HG03039 (cell line): Measurements from ENCODE around the gene KIF18A.
"Not testable (repeated sequence)": the region's sequence is repeated elsewhere in the genome, so short reads cannot be mapped to it uniquely, and the experiment has no call there.

ENCODE experiments used
- ATAC-seq: cut with Tn5 transposase; IDR thresholded peaks from one replicate; pipeline ENCODE4 v1.9.1; 2021; ENCODE audit warnings: mild to moderate bottlenecking, moderate library complexity; ENCODE audit not compliant: unreplicated experiment

The KIF18A gene

GRCh38 chr11:28107191-28107749, 686 bp downstream of the KIF18A start:
- no peak for ATAC-seq

GRCh38 chr11:28106353-28107043, 1.5 kb downstream of the KIF18A start:
- no peak for ATAC-seq

- no peak for ATAC-seq
These were observed 2.1 kb downstream of the KIF18A start for GRCh38 chr11:28105869-28106268.

- ATAC-seq: no peak
These were observed 3.0 kb downstream of the KIF18A start for GRCh38 chr11:28104984-28105383.

- no peak for ATAC-seq
These were observed 3.5 kb downstream of the KIF18A start for GRCh38 chr11:28104425-28104824.

- ATAC-seq: not testable (repeated sequence)
These were observed 5.7 kb downstream of the KIF18A start for GRCh38 chr11:28102300-28102699.

- no peak for ATAC-seq
These were observed 7.3 kb downstream of the KIF18A start for GRCh38 chr11:28100665-28101064.

- ATAC-seq: no peak
These were observed 8.2 kb downstream of the KIF18A start for GRCh38 chr11:28099715-28100114.

- no peak for ATAC-seq
These were observed 9.7 kb downstream of the KIF18A start for GRCh38 chr11:28098257-28098656.

- ATAC-seq: no peak
These were observed 15.2 kb downstream of the KIF18A start for GRCh38 chr11:28092786-28093185.

- ATAC-seq: no peak
These were observed 17.8 kb downstream of the KIF18A start for GRCh38 chr11:28090052-28090749.

GRCh38 chr11:28089378-28089777, 18.6 kb downstream of the KIF18A start:
- no peak for ATAC-seq

GRCh38 chr11:28087693-28088092, 20.3 kb downstream of the KIF18A start:
- ATAC-seq: not testable (repeated sequence)

- not testable (repeated sequence) for ATAC-seq
These were observed 20.8 kb downstream of the KIF18A start for GRCh38 chr11:28087192-28087591.

GRCh38 chr11:28086569-28086968, 21.4 kb downstream of the KIF18A start:
- no peak for ATAC-seq

GRCh38 chr11:28083118-28083517, 24.8 kb downstream of the KIF18A start:
- no peak for ATAC-seq

- ATAC-seq: no peak
These were observed 30.4 kb downstream of the KIF18A start for GRCh38 chr11:28077521-28077920.

GRCh38 chr11:28072321-28072720, 35.6 kb downstream of the KIF18A start:
- no peak for ATAC-seq

- no peak for ATAC-seq
These were observed 36.7 kb downstream of the KIF18A start for GRCh38 chr11:28071305-28071704.

GRCh38 chr11:28058333-28058732, 49.6 kb downstream of the KIF18A start:
- ATAC-seq: no peak

- ATAC-seq: no peak
These were observed 53.1 kb downstream of the KIF18A start for GRCh38 chr11:28054821-28055220.
